ENCODE data around the gene BIRC2.

The BIRC2 gene

GRCh38 chr11:102423936-102424335 lies 76.9 kb downstream of the BIRC2 start:
- DNase-seq (ENCODE audit: low read depth, low spot score): no peak
- TF ChIP-seq CTCF (IDR thresholded peaks at IDR 0.05; ENCODE audit: insufficient read depth, low read length, missing control alignments): no peak
- no peak overlapping the region for H3K4me3 ChIP-seq (ENCODE audit: low read depth, low read length)
- CTCF ChIA-PET: interaction anchor here (2.3 kb wide), 1 partner anchor 33 kb away, joined by 10 read pairs; no protein-coding TSS in a partner anchor
- POLR2A ChIA-PET: no interaction called here

GRCh38 chr11:102426000-102426399 lies 79.0 kb downstream of the BIRC2 start:
- ChIA-PET CTCF (interaction anchor here (0.6 to 2.9 kb wide), 4 partner anchors 14 to 84 kb away, joined by 3 to 13 read pairs (median 3); no protein-coding TSS in a partner anchor), POLR2A (interaction anchor here (0.6 kb wide), 1 partner anchor 15 kb away, joined by 4 read pairs; no protein-coding TSS in a partner anchor)
- TF ChIP-seq CTCF (IDR thresholded peaks at IDR 0.05; ENCODE audit: insufficient read depth, low read length, missing control alignments): no peak
- no peak for DNase-seq (ENCODE audit: low read depth, low spot score)
- no peak overlapping the region for H3K4me3 ChIP-seq (ENCODE audit: low read depth, low read length)

- no peak for TF ChIP-seq CTCF (IDR thresholded peaks at IDR 0.05; ENCODE audit: insufficient read depth, low read length, missing control alignments)
- CTCF ChIA-PET: interaction anchor here (0.6 to 2.9 kb wide), 4 partner anchors 15 to 85 kb away, joined by 3 to 13 read pairs (median 3); no protein-coding TSS in a partner anchor
- no peak for DNase-seq (ENCODE audit: low read depth, low spot score)
- H3K4me3 ChIP-seq (ENCODE audit: low read depth, low read length): no peak overlapping the region
- POLR2A ChIA-PET: no interaction called here
Measured at GRCh38 chr11:102426570-102426969, 79.6 kb downstream of the BIRC2 start.

- DNase-seq (ENCODE audit: low read depth, low spot score): no peak
- H3K4me3 ChIP-seq (ENCODE audit: low read depth, low read length): no peak overlapping the region
- POLR2A ChIA-PET: no interaction called here
- CTCF ChIA-PET: interaction anchor here (1.2 to 2.9 kb wide), 2 partner anchors 36 to 85 kb away, joined by 3 to 13 read pairs; no protein-coding TSS in a partner anchor
- TF ChIP-seq CTCF (IDR thresholded peaks at IDR 0.05; ENCODE audit: insufficient read depth, low read length, missing control alignments): no peak
Measured at GRCh38 chr11:102427068-102427467, 80.1 kb downstream of the BIRC2 start.

Measured in AG04449 (cell line).